MV-4-11 (cell line): ENCODE measurements around the gene KCNJ6.
"Not testable (repeated sequence)": the region's sequence is repeated elsewhere in the genome, so short reads cannot be mapped to it uniquely, and the experiment has no call there.

Experiments used
- DNase-seq: peaks from one replicate; lab custom pipeline; 2025; lab: John Stamatoyannopoulos, UW

The KCNJ6 gene, protein sequence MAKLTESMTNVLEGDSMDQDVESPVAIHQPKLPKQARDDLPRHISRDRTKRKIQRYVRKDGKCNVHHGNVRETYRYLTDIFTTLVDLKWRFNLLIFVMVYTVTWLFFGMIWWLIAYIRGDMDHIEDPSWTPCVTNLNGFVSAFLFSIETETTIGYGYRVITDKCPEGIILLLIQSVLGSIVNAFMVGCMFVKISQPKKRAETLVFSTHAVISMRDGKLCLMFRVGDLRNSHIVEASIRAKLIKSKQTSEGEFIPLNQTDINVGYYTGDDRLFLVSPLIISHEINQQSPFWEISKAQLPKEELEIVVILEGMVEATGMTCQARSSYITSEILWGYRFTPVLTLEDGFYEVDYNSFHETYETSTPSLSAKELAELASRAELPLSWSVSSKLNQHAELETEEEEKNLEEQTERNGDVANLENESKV

DNA sequence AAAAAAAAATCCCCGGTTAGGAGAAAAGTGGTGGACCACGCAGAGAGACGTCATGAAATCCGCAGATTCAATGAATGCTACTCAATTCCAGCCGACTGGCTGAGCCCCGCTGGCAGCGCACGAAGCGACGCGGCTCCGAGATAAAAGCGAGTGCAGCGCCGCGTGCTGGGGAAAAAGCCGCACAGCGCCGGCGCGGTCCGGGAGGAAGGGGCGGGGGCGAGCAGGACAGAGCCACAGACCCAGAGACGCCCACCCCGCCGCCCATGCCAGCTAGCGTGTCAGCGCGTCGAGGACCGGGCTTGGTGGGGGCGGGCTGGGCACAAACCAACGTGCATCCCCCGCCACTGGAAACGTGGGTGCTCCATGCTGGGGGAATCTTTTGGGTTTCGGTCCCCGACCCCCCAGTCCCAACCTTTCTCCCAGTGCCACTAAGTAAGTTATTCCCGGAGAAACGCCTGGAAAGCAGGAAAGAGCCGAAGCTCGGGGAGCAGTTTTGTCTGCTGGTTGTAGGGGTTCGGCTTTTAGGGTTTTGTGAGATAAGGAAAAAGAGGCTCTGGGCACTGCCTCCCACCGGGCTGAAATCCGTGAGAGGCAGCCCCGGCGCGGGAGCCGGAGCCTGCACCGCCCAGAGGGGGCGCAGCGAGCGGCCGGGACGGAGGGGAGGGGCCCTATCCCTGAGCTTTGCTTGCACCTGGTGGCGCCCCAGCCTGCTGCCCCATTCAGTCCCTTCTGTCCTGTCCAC is at the start of gene KCNJ6:
TSS of gene KCNJ6 (minus strand) at position 148 of the 742 bp plus-strand sequence. CDS start 75,775 bp downstream, outside the sequence.
- DNase-seq: no peak

GRCh38 chr21:37965088-37965805 is 49.0 kb upstream of the KCNJ6 start:
- no peak for DNase-seq

DNA sequence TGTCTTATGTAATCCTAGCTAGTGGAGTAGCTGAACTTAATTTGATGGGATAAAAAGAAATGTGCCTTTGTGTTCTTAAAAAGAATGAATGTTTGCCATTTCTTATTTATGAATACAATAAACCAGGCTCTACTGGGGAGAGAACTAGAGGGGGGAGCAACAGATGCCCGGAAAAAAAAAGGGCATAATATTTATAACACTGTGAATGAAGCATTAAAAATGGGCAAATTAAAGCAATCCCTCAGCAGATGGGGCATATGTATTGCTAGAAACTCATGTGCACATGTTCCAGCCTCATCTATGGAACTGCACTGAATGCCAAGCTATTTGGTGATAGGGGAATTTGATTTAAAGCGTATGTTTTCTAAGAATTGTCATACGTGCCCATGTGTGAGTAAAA is 42.3 kb upstream of the KCNJ6 start:
- no peak for DNase-seq

GRCh38 chr21:37956772-37957171 is 40.5 kb upstream of the KCNJ6 start:
- no peak for DNase-seq

DNA sequence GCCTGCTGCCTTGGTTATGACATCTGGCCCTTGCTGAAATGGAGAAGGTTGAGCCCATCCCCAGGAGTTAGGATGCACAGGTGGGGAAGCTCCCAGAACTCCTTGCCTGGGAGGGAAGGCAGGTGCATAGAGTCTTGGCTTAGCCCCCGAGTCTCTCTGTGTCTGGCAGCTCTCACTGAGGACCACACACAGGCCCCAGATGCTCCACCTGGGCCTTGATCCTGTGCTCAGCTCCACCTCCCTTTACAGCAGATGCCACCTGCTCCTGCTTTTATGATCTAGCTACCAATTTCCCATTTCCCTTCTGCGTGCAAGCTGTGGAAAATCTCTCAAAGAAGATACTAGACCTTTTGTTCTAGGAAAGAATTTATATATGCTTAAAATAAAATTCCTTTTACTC is 28.8 kb upstream of the KCNJ6 start:
- no peak for DNase-seq

DNA sequence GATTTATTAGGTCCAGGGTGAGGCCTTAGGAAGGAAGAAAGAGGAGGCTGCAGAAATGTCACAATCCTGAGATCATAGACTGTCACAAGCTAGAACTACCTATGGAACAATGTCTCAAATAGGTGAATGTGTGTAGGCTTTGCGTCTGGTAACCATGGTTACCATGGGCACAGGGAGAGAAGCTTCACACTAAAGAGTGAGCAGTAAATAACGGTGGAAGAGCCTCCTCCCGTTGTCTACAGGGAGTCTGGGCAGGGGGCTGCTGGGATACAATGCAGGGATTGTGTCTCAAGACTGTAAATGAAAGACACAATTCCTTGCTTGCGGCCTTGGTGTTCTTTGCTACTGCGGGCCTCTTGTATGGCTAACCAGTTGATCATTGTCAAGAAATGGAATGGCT is 28.2 kb upstream of the KCNJ6 start:
- DNase-seq: no peak

- DNase-seq: no peak
Measured at GRCh38 chr21:37940691-37941090, 24.4 kb upstream of the KCNJ6 start.

- no peak for DNase-seq
Measured at GRCh38 chr21:37939838-37940237, 23.6 kb upstream of the KCNJ6 start.

DNA sequence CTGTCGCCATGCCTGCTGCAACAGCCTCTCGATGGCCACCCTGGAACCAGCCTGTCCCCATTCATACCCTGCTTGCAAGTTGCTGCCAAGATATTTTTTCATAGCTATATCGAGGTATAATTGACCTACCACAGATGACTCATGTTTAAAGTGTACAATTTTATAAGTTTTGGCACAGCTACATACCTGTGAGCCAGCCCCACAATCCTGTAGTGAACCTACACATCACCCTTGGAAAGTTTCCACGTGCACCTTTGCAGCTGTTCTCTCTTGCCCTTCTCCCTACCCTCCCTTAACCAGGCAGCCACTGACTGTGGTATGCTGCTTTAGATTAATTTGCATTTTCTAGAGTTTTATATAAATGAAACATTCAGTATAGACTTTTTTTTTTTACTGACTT is 23.0 kb upstream of the KCNJ6 start:
- DNase-seq: no peak

DNA sequence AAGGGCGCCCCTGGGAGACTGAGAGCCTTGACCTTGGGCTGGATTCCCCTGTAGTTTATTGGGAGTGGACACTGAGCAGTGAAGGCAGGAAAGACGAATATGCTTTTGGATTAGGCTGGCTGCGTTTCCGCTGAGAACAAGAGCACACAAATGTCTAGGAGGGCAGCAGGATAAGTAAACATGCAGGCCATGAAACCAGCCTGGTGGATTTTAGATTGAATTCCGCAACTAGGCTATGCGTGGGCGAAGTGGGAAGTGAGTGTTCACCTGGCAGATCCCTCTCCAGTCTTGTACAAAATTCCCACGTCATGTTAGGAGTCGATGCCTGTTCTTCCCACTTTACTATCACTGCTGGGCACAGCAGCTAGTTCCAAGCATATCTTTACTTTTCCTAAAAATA is 21.4 kb upstream of the KCNJ6 start:
- no peak for DNase-seq

DNA sequence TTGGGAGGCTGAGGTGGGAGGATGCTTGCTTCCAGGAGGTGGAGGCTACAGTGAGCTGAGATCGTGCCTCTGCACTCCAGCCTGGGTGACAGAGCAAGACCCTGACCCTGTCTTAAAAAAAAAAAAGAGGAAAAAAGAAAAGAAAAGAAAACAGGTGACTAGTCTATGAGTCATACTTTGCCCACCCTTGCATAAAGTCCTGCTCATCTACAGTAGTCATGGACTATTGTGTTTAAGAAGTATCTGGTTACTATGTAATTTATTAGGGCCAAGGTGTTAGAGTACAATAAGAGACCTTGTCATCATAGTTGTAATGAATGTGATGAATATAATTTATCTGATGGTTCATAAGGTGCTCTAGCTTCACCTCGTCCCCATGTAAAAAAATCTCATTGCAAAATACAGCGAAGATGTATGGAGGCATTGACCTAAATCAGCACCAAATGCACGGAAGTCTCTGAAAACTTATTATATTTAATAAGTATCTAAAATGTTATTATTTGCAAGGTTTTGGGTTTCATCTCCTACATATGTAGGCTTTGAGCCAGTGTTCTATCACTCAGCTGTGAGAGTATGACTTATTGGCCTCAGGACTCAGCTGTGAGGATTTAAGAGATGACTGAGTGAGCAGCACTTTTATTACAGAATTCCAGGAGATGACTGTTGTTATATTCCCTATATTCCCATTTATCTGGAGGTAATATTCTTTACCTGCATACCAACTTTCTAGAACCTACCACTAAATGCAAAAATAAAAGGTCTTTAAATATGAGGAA is 19.9 kb upstream of the KCNJ6 start:
- no peak for DNase-seq

DNA sequence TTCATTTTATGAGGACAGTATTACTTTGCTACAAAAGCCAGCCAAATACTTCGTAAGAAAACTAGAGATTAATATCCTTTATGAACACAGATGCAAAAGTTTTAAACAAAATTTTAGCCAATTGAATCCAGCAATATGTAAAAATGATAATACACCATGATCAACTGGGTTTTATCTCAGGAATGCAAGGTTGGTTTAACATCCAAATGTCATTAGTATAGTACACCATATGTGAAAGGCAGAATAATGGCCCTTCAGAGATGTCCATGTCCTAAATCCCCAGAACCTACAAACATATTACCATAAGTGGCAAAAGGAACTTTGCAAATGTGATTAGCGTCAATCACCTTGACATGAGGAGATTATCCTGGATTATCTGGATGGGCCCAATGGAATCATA is 16.7 kb upstream of the KCNJ6 start:
- no peak for DNase-seq

DNA sequence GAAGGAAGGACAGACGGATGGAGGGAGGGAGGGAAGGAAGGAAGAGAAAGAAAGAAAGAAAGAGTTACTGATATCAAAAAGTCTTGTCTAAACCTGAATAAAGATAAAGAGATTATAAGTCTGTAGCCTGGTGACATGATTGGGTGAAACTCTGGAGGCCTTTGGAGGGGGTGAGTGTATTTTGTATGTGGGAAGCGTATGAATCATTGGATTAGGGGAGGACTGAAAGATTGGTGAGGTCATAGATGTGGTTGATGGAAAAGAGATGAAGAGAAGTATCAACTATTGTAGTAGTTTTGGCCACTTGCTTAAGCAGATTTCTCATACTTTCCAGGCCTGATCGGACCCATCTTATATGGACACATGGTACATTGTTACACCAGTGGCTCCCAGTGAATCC is 11.5 kb upstream of the KCNJ6 start:
- DNase-seq: no peak

GRCh38 chr21:37921091-37921490 is 4.8 kb upstream of the KCNJ6 start:
- DNase-seq: no peak

- DNase-seq: not testable (repeated sequence)
Measured at GRCh38 chr21:37920302-37920701, 4.0 kb upstream of the KCNJ6 start.

DNA sequence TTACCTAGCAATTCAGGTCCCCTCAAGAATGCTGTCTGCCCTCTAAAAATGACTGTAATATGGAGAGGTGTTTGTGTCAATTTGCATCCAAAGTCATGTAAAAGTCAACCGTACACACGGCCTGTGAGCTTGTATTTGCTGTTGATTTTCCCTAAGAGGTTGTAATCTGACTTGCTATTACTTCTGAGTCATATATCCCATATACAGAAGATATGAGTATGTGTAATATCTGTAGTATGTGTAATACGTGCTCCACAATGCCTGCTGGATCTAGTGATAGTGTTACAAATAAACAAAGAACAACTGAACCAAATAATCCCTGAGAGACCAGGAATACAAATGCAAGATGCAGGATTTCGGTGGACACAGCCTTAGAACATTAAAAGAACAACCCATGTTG is 1.4 kb upstream of the KCNJ6 start:
- DNase-seq: no peak

DNA sequence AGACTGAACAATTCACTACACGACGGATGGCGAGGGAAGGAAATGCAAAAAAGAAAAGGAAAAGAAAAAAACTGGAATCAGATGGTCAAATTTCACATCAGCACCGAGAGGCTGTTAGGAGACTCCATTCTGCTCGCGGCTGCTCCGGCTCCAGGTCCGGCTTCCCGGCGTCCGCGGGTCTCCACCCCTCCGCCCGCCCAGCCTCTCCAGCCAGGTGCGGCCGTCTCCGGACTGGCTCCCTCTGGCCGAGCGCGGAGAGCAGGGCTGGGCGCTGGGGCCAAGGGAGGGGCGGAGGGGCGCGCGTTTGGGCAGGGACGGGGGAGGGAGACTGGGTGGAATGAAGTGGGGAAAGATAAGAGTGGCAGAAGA is 332 bp downstream of the KCNJ6 start:
- no peak for DNase-seq

GRCh38 chr21:37915497-37915911 is 753 bp downstream of the KCNJ6 start:
- no peak for DNase-seq

DNA sequence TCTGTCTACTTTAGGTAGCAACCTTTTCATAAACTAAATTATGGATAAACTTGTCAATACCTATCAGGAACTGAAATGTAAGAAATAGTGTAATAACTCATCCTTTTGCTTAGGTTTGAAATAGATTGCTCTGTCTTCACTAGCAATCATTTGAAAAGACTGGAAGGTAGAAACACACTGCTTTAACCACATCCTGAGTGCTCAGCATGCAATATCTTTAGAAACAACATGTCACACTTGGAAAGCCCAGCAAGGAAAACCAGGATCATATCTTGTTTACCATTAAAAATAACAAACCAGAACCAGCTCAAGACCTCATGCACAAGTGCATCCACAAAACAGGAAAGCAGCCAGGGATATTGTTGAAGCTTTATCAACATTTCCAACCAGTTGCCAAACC is 3.6 kb downstream of the KCNJ6 start:
- no peak for DNase-seq

DNA sequence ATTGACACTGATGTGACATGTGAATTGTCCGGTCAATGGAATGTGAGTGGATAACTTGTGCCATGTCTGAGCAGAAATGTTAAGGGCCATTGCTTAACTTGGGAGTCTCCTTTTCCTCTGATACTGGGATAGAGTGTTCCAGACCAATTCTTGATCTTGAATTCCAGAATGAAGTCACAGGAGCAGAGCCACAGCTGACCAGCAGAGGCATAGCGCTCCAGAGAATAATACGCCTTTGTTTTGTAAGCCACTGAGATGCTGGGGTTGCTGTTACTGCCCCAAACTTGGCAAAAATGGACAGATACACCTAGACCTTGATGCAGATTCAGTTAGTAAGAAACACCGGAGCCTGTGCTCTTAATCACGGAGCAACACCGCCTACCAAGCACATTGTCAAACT is 6.3 kb downstream of the KCNJ6 start:
- DNase-seq: no peak

GRCh38 chr21:37908691-37909090 is 7.6 kb downstream of the KCNJ6 start:
- DNase-seq: no peak

DNA sequence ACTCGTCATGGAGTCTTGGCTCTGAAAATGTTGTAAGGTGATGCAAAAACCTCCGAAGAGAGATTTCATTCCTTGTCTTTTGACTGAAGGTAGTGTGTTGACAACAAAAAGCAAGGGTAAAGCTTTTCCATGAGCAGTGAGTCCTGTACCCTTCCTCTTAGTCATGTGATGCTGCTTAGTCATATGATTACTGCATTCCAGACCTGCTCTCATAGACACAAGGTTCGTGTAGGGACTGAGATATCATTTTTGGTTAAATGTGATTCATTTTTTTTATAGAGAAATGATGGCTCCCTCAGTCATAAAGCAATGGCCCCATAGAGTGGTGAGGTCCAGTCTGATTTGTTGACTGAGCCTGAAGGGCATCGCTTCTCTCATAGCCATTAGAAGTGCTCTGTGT is 9.2 kb downstream of the KCNJ6 start:
- DNase-seq: no peak
